ENCODE measurements around the gene TSHR.
"Not testable (repeated sequence)": the region's sequence is repeated elsewhere in the genome, so short reads cannot be mapped to it uniquely, and the experiment has no call there.

Gene TSHR

GRCh38 chr14:81087230-81087629 is 131.8 kb downstream of the TSHR start:
- no peak for DNase-seq

- no peak for DNase-seq
Observed at GRCh38 chr14:81091139-81091538, 135.7 kb downstream of the TSHR start.

GRCh38 chr14:81091660-81092059 is 136.2 kb downstream of the TSHR start:
- DNase-seq: no peak

- no peak for DNase-seq
Observed at GRCh38 chr14:81093651-81094050, 138.2 kb downstream of the TSHR start.

- DNase-seq: no peak
Observed at GRCh38 chr14:81095539-81095938, 140.1 kb downstream of the TSHR start.

- no peak for DNase-seq
Observed at GRCh38 chr14:81096656-81097055, 141.2 kb downstream of the TSHR start.

- DNase-seq: no peak
Observed at GRCh38 chr14:81102217-81102616, 146.8 kb downstream of the TSHR start.

GRCh38 chr14:81103443-81103842 is 148.0 kb downstream of the TSHR start:
- DNase-seq: no peak

- DNase-seq: no peak
Observed at GRCh38 chr14:81105378-81105777, 150.0 kb downstream of the TSHR start.

GRCh38 chr14:81105961-81106360 is 150.5 kb downstream of the TSHR start:
- DNase-seq: no peak

GRCh38 chr14:81110186-81110585 is 154.8 kb downstream of the TSHR start:
- DNase-seq: no peak

- DNase-seq: no peak
Observed at GRCh38 chr14:81113176-81113575, 157.8 kb downstream of the TSHR start.

- DNase-seq: not testable (repeated sequence)
Observed at GRCh38 chr14:81113945-81114820, 158.8 kb downstream of the TSHR start.

- DNase-seq: no peak
Observed at GRCh38 chr14:81120501-81120900, 165.1 kb downstream of the TSHR start.

- DNase-seq: no peak
Observed at GRCh38 chr14:81122326-81122725, 166.9 kb downstream of the TSHR start.

- no peak for DNase-seq
Observed at GRCh38 chr14:81123811-81124210, 168.4 kb downstream of the TSHR start.

- no peak for DNase-seq
Observed at GRCh38 chr14:81125536-81125935, 170.1 kb downstream of the TSHR start.

GRCh38 chr14:81127785-81128184 is 172.4 kb downstream of the TSHR start:
- no peak for DNase-seq

- DNase-seq: no peak
Observed at GRCh38 chr14:81129242-81129641, 173.8 kb downstream of the TSHR start.

GRCh38 chr14:81132468-81132867 is 177.0 kb downstream of the TSHR start:
- DNase-seq: no peak

GRCh38 chr14:81133400-81133799 is 178.0 kb downstream of the TSHR start:
- no peak for DNase-seq

- no peak for DNase-seq
Observed at GRCh38 chr14:81137316-81137715, 181.9 kb downstream of the TSHR start.

- no peak for DNase-seq
Observed at GRCh38 chr14:81138429-81138828, 183.0 kb downstream of the TSHR start.

- DNase-seq: no peak
Observed at GRCh38 chr14:81141426-81141825, 186.0 kb downstream of the TSHR start.

- no peak for DNase-seq
Observed at GRCh38 chr14:81143793-81144192, 188.4 kb downstream of the TSHR start.

All from C1 segment of cervical spinal cord (tissue), 14 donors.